Nephron progenitor cell (in vitro differentiated cells): Measurements from ENCODE around the gene PARD3.

Experiments
- DNase-seq: peaks from one replicate; pipeline ENCODE4 v3.0.0; 2021
- H3K27ac Mint-ChIP-seq: 2 replicates; pipeline ENCODE4 v1.8.0; 2021; ENCODE audit warnings: mild to moderate bottlenecking, moderate library complexity, mixed read lengths
- H3K27me3 Mint-ChIP-seq: 2 replicates; pipeline ENCODE4 v1.8.0; 2021; ENCODE audit warnings: mild to moderate bottlenecking, low read depth, mixed read lengths; ENCODE audit not compliant: poor library complexity
- H3K36me3 Mint-ChIP-seq: 2 replicates; pipeline ENCODE4 v1.8.0; 2021; ENCODE audit warnings: low read depth, mixed read lengths
- H3K4me1 Mint-ChIP-seq: 2 replicates; pipeline ENCODE4 v1.8.0; 2021; ENCODE audit warnings: mixed read lengths
- H3K4me3 Mint-ChIP-seq: 2 replicates; pipeline ENCODE4 v1.8.0; 2021; ENCODE audit warnings: mild to moderate bottlenecking, moderate library complexity, mixed read lengths
- H3K9me3 Mint-ChIP-seq: 2 replicates; pipeline ENCODE4 v1.8.0; 2021; ENCODE audit warnings: mild to moderate bottlenecking, moderate library complexity, mixed read lengths
- TF ChIP-seq, protein P1 (sequence below): fragments of 200-600 bp; sonication (generic); IDR thresholded peaks from 2 replicates; pipeline ENCODE4 v1.5.0; 2021; ENCODE audit warnings: antibody characterized with exemption

The PARD3 gene

DNA sequence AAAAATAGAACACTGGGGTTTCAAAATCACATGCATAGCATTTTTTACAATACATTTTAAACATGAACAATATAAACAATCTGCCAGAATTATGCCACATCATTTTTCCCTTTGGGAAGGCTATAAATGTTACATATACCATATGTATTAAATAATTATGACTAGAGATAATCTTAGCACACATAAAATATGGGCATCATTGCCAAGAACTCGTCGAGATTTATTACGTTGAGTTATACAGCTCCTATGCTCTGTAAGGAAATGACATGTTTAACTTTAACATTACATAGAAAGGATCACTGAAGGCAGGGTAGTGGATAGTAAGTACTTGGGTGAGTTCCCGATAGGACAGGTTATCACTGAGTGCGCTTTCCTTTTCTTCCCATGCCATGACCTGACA lies 267.8 kb downstream of the PARD3 start:
- Mint-ChIP-seq H3K27ac (no peak overlapping the region), H3K9me3 (no peaks in the 10 kb centered on the region), H3K4me1 (peaks cover 8% of the 10 kb centered on the region), H3K4me3 (no peak overlapping the region), H3K27me3 (no peaks in the 10 kb centered on the region), H3K36me3 (no peaks in the 10 kb centered on the region)
- no peak for DNase-seq
- TF ChIP-seq, protein P1, sequence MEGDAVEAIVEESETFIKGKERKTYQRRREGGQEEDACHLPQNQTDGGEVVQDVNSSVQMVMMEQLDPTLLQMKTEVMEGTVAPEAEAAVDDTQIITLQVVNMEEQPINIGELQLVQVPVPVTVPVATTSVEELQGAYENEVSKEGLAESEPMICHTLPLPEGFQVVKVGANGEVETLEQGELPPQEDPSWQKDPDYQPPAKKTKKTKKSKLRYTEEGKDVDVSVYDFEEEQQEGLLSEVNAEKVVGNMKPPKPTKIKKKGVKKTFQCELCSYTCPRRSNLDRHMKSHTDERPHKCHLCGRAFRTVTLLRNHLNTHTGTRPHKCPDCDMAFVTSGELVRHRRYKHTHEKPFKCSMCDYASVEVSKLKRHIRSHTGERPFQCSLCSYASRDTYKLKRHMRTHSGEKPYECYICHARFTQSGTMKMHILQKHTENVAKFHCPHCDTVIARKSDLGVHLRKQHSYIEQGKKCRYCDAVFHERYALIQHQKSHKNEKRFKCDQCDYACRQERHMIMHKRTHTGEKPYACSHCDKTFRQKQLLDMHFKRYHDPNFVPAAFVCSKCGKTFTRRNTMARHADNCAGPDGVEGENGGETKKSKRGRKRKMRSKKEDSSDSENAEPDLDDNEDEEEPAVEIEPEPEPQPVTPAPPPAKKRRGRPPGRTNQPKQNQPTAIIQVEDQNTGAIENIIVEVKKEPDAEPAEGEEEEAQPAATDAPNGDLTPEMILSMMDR = no peak

DNA sequence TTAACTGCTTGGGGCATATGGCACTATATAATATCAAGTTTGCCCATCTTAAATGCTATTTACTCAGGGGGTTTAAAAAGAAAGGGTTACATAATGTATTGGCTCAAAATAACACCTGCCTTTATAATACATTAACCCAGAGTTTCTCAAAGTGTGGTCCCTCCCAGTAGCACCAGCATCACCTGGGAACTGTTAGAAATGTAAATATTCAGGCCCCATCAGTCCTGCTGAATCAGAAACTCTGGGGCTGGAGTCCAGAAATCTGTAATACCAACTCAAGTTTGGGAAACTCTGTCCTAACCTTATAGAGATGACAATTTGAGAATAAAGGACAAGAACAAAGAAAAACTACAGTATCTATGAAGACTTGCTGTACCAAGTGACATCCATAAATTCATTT lies 270.7 kb downstream of the PARD3 start:
- no peak for DNase-seq
- Mint-ChIP-seq H3K4me1 (peaks cover 7% of the 10 kb centered on the region), H3K36me3 (no peaks in the 10 kb centered on the region), H3K27me3 (no peaks in the 10 kb centered on the region), H3K4me3 (no peak overlapping the region), H3K27ac (no peak overlapping the region), H3K9me3 (no peaks in the 10 kb centered on the region)
- TF ChIP-seq, protein P1 = no peak

DNA sequence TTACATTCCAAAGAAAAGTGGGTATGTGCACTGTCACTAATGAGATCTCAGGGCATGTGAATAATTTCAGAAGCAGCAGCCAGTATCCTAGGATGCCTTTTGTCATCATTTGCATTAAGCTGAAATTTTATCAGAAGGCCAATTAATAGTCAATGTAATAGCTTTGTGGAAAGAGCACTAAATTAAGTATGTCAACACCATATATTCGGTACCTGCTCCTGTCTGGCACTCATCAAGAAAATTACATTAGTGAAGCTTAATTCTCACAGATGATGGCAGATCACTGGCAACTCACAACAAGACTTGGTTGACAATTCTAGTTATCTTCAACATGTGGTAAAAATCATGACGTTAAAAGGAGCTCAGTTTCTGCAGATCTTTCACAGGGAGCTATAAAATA lies 271.4 kb downstream of the PARD3 start:
- no peak for DNase-seq
- no peaks in the 10 kb centered on the region for H3K36me3 Mint-ChIP-seq
- TF ChIP-seq, protein P1 = no peak
- H3K9me3 Mint-ChIP-seq = no peaks in the 10 kb centered on the region
- H3K27ac Mint-ChIP-seq = no peak overlapping the region
- H3K27me3 Mint-ChIP-seq = no peaks in the 10 kb centered on the region
- no peak overlapping the region for H3K4me3 Mint-ChIP-seq
- H3K4me1 Mint-ChIP-seq = peaks cover 8% of the 10 kb centered on the region

DNA sequence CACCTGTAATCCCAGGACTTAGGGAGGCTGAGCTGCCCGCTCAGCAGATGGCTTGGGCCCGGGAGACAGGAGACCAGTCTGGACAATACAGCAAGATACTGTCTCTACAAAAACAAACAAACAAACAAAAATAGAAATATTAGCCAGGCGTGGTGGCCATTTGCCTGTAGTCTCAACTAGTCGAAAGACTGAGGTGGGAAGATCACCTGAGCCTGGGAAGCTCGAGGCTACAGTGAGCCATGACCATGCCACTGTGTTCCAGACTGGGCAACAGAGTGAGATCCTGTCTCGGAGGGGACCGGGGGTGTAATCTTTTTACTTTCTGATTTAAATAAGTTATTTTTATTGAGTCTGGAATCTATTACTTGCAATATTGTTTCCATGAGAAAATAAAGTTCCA lies 274.6 kb downstream of the PARD3 start:
- Mint-ChIP-seq H3K4me3 (no peak overlapping the region), H3K4me1 (peaks cover 20% of the 10 kb centered on the region), H3K27me3 (no peaks in the 10 kb centered on the region), H3K9me3 (peaks cover 3% of the 10 kb centered on the region), H3K36me3 (peaks cover 6% of the 10 kb centered on the region), H3K27ac (peak overlapping the region; percentile 85)
- DNase-seq = no peak
- TF ChIP-seq, protein P1 = no peak

DNA sequence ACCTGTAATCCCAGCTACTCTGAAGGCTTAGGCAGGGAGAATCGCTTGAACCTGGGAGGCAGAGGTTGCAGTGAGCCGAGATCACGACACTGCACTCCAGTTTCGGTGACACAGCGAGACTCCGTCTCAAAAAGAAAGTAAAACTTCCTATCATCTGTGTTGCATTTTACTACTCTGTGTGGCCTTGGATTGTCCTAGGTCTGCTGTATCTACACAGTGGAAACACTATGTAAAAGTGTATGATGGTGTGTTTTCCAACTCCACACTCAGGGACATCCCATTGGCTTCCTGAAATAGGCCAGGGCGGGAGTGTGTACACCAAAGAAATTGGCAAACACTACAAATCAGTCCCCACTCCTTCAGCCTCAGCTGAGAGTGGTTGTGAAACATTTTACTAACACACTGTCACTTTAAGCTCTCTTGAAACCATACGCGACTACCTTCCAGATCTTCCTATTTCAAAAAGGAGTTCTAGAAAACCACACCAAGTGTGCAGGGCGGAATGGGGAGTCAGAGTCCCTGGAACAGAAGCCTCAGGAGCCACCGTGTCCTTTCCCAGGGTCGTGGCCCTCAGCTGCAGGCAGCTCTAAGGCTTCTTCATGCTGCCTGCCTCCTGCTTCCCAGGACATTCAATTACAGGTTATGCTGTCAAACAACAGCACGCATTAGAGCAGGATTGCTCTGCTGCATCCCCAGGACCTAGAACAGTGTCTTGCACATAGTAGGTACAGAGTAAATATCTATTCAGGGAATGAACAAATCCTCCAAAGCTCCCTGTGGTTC lies 275.4 kb downstream of the PARD3 start:
- Mint-ChIP-seq H3K9me3 (peaks cover 8% of the 10 kb centered on the region), H3K27me3 (no peaks in the 10 kb centered on the region), H3K36me3 (peaks cover 12% of the 10 kb centered on the region), H3K4me3 (no peak overlapping the region), H3K27ac (peak overlapping the region; percentile 85), H3K4me1 (peaks cover 24% of the 10 kb centered on the region)
- TF ChIP-seq, protein P1 = no peak
- DNase-seq = no peak

DNA sequence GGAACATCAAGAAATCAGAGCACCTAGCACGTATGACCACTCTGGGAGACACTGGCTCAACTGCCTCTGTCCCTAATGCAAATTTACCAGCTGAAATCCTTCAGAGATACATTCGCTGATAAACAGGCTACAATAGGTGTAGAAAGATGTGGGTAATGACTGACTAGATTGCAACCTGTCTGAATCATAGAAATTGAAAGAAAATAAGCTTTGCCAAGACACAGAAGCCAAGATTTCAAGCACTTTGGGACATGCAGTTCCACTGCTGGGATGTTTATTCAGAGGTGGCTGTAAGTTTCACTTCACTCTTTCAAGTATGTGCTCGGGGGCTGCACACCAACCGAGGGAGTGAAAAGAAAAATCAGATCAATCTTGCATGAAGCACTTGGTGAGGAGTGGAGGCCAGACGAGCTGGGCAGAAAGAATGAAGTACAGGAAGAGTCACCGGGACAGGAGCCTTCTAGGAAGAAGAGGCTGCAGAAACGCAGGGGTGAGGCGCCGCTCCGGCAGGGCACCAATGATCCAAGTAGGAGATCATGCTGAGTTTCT lies 276.7 kb downstream of the PARD3 start:
- H3K9me3 Mint-ChIP-seq = peaks cover 18% of the 10 kb centered on the region
- peak; percentile 5 for DNase-seq
- peaks cover 20% of the 10 kb centered on the region for H3K36me3 Mint-ChIP-seq
- TF ChIP-seq, protein P1 = no peak
- H3K4me3 Mint-ChIP-seq = peak overlapping the region; percentile 5
- peaks cover 32% of the 10 kb centered on the region for H3K4me1 Mint-ChIP-seq
- peaks cover 3% of the 10 kb centered on the region for H3K27me3 Mint-ChIP-seq
- H3K27ac Mint-ChIP-seq = peak overlapping the region; percentile 84
